Progenitor cell of endocrine pancreas (in vitro differentiated cells): Measurements from ENCODE around the gene LRMDA. TPM values are rescaled to one million over a fixed set of nuclear protein-coding genes. Genes with fewer than 3 reads are reported as not detected.

Source experiments
- DNase-seq: peaks from one replicate; pipeline ENCODE4 v3.0.0; 2021; ENCODE audit warnings: low spot score; ENCODE audit not compliant: unreplicated experiment
- H3K27ac Mint-ChIP-seq: 2 replicates; pipeline ENCODE4 v1.8.0; 2021; ENCODE audit warnings: mild to moderate bottlenecking, moderate library complexity, mixed read lengths
- H3K27me3 Mint-ChIP-seq: 2 replicates; pipeline ENCODE4 v1.8.0; 2021; ENCODE audit warnings: mixed read lengths
- H3K36me3 Mint-ChIP-seq: 2 replicates; pipeline ENCODE4 v1.8.0; 2022; ENCODE audit warnings: mixed read lengths; ENCODE audit not compliant: insufficient read depth
- H3K4me1 Mint-ChIP-seq: 2 replicates; pipeline ENCODE4 v1.8.0; 2021; ENCODE audit warnings: low read depth, mixed read lengths
- H3K4me3 Mint-ChIP-seq: 2 replicates; pipeline ENCODE4 v1.8.0; 2021; ENCODE audit warnings: low read depth, mild to moderate bottlenecking, moderate library complexity, mixed read lengths
- H3K9me3 Mint-ChIP-seq: 2 replicates; pipeline ENCODE4 v1.8.0; 2021; ENCODE audit warnings: low read depth, mixed read lengths
- total RNA-seq: library from RNA; stranded (reverse); gene quantifications from 2 replicates; pipeline ENCODE4 v1.2.1, GENCODE V29; 2021
- TF ChIP-seq, protein P1 (sequence below): fragments of 200-600 bp; sonication (generic); IDR thresholded peaks from one replicate; pipeline ENCODE4 v1.5.0; 2021; ENCODE audit warnings: antibody characterized with exemption, mild to moderate bottlenecking; ENCODE audit not compliant: unreplicated experiment

The LRMDA gene
- total RNA-seq, 1 donor from 2014 or later: 6.5 TPM

DNA sequence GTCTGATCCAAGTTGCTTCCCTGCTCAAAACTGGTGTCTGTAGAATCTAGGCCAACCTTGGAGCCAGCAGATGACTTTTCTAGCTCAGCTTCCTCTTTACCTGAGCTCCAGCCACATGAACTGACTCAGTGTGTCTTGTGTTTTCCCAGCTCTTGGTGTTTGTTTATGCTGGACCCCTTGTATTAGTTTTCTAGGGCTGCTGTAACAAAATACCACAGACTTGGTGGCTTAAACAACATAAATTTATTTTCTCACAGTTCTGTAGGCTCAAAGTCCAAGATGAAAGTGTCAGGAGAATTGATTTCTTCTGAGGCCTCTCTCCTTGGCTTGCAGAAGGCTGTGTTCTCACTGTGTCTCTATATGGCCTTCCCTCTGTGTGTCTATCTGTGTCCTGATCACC, 45.1 kb downstream of the LRMDA start:
- TF ChIP-seq, protein P1, sequence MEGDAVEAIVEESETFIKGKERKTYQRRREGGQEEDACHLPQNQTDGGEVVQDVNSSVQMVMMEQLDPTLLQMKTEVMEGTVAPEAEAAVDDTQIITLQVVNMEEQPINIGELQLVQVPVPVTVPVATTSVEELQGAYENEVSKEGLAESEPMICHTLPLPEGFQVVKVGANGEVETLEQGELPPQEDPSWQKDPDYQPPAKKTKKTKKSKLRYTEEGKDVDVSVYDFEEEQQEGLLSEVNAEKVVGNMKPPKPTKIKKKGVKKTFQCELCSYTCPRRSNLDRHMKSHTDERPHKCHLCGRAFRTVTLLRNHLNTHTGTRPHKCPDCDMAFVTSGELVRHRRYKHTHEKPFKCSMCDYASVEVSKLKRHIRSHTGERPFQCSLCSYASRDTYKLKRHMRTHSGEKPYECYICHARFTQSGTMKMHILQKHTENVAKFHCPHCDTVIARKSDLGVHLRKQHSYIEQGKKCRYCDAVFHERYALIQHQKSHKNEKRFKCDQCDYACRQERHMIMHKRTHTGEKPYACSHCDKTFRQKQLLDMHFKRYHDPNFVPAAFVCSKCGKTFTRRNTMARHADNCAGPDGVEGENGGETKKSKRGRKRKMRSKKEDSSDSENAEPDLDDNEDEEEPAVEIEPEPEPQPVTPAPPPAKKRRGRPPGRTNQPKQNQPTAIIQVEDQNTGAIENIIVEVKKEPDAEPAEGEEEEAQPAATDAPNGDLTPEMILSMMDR: no peak
- no peaks in the 10 kb centered on the region for H3K9me3 Mint-ChIP-seq
- no peak overlapping the region for H3K27ac Mint-ChIP-seq
- peaks cover 17% of the 10 kb centered on the region for H3K27me3 Mint-ChIP-seq
- no peak overlapping the region for H3K4me3 Mint-ChIP-seq
- H3K4me1 Mint-ChIP-seq: peaks cover 13% of the 10 kb centered on the region
- no peak for DNase-seq
- H3K36me3 Mint-ChIP-seq: peaks cover 2% of the 10 kb centered on the region

DNA sequence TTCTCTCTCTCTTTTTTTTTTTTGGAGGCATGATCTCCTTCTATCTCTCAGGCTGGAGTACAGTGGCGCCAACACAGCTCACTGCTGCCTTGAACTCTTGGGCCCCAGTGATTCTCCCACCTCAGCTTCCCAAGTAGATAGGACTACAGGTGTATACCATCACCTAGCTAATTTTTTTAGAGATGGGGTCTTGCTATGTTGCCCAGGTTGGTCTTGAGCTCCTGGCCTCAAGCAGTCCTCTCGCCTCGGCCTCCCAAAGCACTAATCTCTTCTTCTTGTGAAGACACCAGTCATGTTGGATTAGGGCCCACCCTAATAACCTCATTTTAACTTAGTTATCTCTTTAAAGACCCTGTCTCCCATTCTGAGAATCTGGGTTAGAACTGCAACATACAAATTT, 45.6 kb downstream of the LRMDA start:
- H3K27ac Mint-ChIP-seq: no peak overlapping the region
- peaks cover 2% of the 10 kb centered on the region for H3K36me3 Mint-ChIP-seq
- H3K9me3 Mint-ChIP-seq: no peaks in the 10 kb centered on the region
- no peak for DNase-seq
- peaks cover 14% of the 10 kb centered on the region for H3K27me3 Mint-ChIP-seq
- H3K4me1 Mint-ChIP-seq: peaks cover 13% of the 10 kb centered on the region
- no peak overlapping the region for H3K4me3 Mint-ChIP-seq
- TF ChIP-seq, protein P1: no peak

DNA sequence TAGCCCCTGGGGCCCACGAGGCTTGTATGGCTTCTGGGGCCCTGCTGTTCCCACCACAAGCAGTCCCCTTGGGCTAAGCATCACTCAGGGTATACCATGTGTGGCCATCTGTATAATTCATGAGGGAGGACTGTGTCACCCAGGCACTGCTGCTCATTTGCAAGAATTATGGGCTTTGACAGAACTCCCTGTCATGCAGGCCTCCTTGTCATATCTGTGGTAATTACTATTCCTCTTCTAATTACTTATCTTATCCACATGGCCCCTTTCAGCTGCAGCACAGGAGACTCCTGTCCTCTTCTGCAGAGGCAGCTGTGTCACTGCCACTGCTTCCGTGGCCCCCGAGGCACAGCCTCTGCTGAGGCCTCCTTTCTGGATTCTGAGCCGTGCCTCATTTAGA, 46.3 kb downstream of the LRMDA start:
- peaks cover 13% of the 10 kb centered on the region for H3K4me1 Mint-ChIP-seq
- H3K4me3 Mint-ChIP-seq: no peak overlapping the region
- TF ChIP-seq, protein P1: no peak
- DNase-seq: no peak
- H3K36me3 Mint-ChIP-seq: peaks cover 2% of the 10 kb centered on the region
- H3K9me3 Mint-ChIP-seq: no peaks in the 10 kb centered on the region
- H3K27me3 Mint-ChIP-seq: peaks cover 7% of the 10 kb centered on the region
- H3K27ac Mint-ChIP-seq: no peak overlapping the region

DNA sequence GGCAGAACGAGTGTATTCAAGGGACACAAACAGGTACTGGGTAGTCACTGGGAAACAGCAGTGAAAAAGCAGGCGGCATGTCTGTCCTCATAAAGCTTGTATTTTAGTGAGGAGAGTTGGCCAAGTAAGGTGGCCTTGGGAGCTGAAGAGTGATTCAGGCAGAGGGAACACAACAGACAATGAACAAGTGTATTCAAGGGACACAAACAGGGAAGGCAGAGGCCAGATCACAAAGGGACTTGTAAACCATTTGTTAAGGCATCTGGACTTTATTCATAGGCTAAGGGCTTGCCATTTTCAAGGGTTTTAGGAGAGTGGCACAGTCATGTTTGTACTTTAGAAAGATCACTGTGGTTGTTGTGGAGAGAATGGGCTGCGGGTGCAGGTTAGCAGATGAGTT, 49.0 kb downstream of the LRMDA start:
- Mint-ChIP-seq H3K4me3 (no peak overlapping the region), H3K36me3 (peaks cover 2% of the 10 kb centered on the region), H3K9me3 (peaks cover 2% of the 10 kb centered on the region), H3K4me1 (peaks cover 13% of the 10 kb centered on the region), H3K27ac (no peak overlapping the region), H3K27me3 (peaks cover 3% of the 10 kb centered on the region)
- DNase-seq: no peak
- TF ChIP-seq, protein P1: no peak

DNA sequence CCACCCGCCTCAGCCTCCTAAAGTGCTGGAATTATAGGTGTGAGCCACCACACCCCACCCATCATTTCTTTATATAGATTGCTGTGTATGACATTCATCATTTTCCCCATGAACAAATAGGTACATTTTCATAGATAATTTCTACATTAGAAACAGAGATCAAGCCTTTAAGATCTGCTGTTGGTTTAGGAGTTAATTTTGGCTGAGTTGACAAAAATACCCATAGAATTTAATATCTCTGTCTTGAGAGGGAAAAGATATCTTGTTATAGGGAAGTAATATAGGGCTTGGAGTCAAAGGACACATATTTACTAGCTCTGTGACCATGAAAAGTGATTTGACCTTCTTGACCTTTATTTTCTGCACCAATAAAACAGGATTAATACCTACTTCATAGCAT, 51.8 kb downstream of the LRMDA start:
- DNase-seq: no peak
- no peaks in the 10 kb centered on the region for H3K4me1 Mint-ChIP-seq
- no peak overlapping the region for H3K4me3 Mint-ChIP-seq
- H3K27me3 Mint-ChIP-seq: peaks cover 3% of the 10 kb centered on the region
- H3K27ac Mint-ChIP-seq: no peak overlapping the region
- TF ChIP-seq, protein P1: no peak
- peaks cover 2% of the 10 kb centered on the region for H3K9me3 Mint-ChIP-seq
- peaks cover 3% of the 10 kb centered on the region for H3K36me3 Mint-ChIP-seq
